HUES6 (cell line): ENCODE results near the gene P4HB.

Experiments used
- H3K27ac ChIP-seq: 2 replicates; pipeline ENCODE4 v1.7.0; 2013; ENCODE audit warnings: low read depth, mild to moderate bottlenecking, low read length, inconsistent platforms
- H3K27me3 ChIP-seq: 2 replicates; pipeline ENCODE4 v1.6.1; 2013; ENCODE audit warnings: low read length; ENCODE audit not compliant: control insufficient read depth, insufficient read depth
- H3K36me3 ChIP-seq: 2 replicates; pipeline ENCODE4 v1.6.1; 2013; ENCODE audit warnings: low read length; ENCODE audit not compliant: control insufficient read depth, insufficient read depth
- H3K4me1 ChIP-seq: 2 replicates; pipeline ENCODE4 v1.6.1; 2013; ENCODE audit warnings: low read length; ENCODE audit not compliant: control insufficient read depth, insufficient read depth
- H3K4me3 ChIP-seq: 2 replicates; pipeline ENCODE4 v1.5.1; 2013; ENCODE audit warnings: low read depth, low read length
- H3K9ac ChIP-seq: one replicate; pipeline ENCODE4 v1.6.1; 2013; ENCODE audit warnings: mild to moderate bottlenecking, low read length
- H3K9me3 ChIP-seq: 2 replicates; pipeline ENCODE4 v1.6.1; 2013; ENCODE audit warnings: low read depth, low read length; ENCODE audit not compliant: control insufficient read depth, insufficient read depth

Gene P4HB

DNA sequence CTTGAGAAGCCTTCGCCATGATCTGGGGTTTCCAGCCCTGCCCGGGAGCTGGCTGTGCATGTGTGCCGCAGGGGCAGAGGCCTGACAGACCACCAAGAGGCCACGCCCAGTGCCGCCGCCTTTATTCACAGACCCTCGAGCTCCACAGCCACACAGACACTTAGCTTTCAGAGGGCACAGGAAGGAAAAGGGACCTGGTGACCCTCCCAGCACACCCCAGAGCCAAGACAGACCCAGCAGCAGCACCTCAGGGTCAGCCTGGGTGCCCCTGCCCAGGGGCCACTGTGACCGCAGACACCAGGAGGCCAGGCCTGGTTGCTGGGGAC, 38.1 kb downstream of the P4HB start:
- Histone ChIP-seq H3K36me3 (peaks cover 16% of the 10 kb centered on the region), H3K4me3 (no peak overlapping the region), H3K27me3 (no peaks in the 10 kb centered on the region), H3K4me1 (peaks cover 21% of the 10 kb centered on the region), H3K27ac (no peak overlapping the region), H3K9ac (no peak overlapping the region), H3K9me3 (no peaks in the 10 kb centered on the region)

DNA sequence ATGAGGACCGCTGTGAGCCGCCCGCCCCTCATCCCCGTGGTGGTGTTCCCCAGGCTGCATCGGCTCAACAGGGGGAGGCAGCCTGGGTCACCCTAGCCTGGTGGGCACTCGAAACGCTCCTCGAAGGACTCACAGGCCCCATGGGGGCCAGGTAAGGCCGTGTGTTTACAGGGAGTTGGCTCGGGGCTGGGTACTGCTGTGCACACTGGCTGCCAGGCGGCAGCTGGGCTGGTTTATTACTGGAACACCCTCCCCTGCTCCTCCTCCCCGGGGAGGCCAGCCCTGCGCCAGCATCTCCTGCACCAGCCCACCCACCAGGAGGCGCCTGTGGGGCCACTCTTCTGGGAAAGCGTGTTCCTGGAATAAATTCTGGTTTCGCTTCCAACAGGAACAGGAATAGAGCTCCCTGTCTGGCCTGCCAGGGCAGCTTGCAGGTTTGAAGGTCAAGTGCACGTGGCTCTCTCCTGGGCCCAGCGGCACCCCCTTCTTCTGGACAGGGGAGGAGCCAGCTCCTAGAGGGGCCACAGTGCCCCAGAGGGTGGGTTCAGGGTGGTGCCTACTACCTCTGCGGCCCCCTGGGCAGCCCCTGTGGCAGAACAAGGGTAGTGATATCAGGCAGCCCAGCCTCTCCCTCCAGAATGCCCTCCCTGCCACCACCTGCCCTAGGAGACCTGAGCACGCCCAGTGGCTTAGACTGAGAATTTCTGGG, 38.6 kb downstream of the P4HB start:
- no peak overlapping the region for H3K27ac ChIP-seq

DNA sequence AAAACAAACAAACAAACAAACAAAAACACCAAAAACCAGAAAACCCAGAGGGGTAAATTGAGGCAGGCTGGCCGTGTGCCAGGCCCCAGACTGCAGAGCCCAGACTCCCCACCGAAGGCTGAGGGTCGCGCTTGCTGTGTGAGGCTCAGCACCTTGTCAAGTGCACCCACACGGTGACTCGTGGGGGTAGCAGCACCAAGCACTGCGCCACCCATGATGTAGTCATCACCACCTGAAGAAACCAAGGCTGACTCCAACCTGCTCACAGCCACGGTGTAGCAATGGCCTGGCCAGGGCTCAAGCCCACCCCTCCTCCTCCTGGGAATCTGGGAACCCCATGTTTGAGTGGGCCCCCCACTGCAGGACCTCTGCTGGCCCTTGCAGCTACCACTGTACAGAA, 39.2 kb downstream of the P4HB start:
- no peaks in the 10 kb centered on the region for H3K27me3 ChIP-seq
- peaks cover 16% of the 10 kb centered on the region for H3K36me3 ChIP-seq
- H3K4me3 ChIP-seq = no peak overlapping the region
- no peak overlapping the region for H3K27ac ChIP-seq
- H3K4me1 ChIP-seq = peaks cover 20% of the 10 kb centered on the region
- no peak overlapping the region for H3K9ac ChIP-seq
- H3K9me3 ChIP-seq = no peaks in the 10 kb centered on the region

More for the DNA sequence above, 38.6 kb downstream of the P4HB start:
- H3K9ac ChIP-seq = no peak overlapping the region
- no peaks in the 10 kb centered on the region for H3K27me3 ChIP-seq
- peaks cover 16% of the 10 kb centered on the region for H3K36me3 ChIP-seq
- no peaks in the 10 kb centered on the region for H3K9me3 ChIP-seq
- H3K4me3 ChIP-seq = no peak overlapping the region
- peaks cover 21% of the 10 kb centered on the region for H3K4me1 ChIP-seq

DNA sequence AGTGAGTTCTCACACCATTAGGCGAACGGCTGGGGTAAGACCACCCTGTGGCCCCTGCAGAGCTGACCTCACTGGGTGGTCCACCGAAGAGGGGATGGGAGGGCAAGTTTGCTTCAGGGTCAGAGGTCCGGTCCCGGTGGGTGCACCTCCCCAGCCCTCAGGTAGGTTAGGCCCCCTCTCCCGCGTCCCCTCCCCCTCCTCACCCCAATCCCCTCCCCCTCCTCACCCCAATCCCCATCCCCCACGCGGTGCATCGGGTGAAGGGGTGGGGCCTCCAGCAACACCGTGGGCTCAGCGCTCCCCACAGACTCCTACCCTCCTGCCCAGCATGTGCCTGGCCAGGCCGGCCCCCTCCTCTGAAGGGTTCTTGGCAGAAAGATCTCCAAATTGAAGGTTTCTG, 40.6 kb downstream of the P4HB start:
- H3K27me3 ChIP-seq = no peaks in the 10 kb centered on the region
- H3K4me3 ChIP-seq = no peak overlapping the region
- no peak overlapping the region for H3K9ac ChIP-seq
- H3K36me3 ChIP-seq = peaks cover 16% of the 10 kb centered on the region
- H3K9me3 ChIP-seq = no peaks in the 10 kb centered on the region
- H3K4me1 ChIP-seq = peaks cover 13% of the 10 kb centered on the region
- H3K27ac ChIP-seq = no peak overlapping the region

DNA sequence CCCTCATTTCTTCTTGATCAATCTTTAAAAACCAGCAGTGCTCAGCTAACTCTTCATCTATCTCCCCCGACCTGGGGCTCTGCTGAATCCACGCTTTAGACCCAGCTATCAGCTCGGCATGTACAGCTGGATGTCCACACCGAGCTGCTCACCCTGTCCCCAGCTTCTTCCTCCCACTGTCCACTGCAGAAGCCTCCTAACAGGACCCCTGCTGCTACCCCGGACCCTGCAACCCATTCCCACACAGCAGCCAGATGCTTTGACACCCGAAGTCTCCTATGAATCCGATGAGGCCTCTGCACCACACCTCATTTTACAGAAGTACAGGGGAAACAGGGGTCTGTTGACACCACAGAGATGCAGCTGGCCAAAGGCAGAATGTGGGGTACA, 42.6 kb downstream of the P4HB start:
- Histone ChIP-seq H3K4me1 (peaks cover 13% of the 10 kb centered on the region), H3K36me3 (peaks cover 6% of the 10 kb centered on the region), H3K9me3 (no peaks in the 10 kb centered on the region), H3K9ac (no peak overlapping the region), H3K4me3 (no peak overlapping the region), H3K27me3 (no peaks in the 10 kb centered on the region), H3K27ac (no peak overlapping the region)

DNA sequence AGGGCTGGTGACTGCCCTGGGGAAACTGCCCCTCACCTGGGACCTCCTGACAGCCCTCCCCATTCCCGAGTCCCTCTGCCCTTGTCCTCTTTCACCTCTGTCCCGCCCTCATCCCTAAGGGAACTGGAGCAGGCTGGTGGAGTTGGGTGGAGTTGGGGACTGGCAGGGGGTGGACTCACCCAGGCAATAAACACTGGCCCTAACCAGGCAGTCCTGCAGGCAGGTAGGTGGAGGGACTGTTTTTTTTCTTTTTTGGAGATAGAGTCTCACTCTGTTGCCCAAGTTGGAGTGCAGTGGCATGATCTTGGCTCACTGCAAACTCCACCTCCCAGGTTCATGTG, 44.7 kb downstream of the P4HB start:
- Histone ChIP-seq H3K4me1 (peaks cover 9% of the 10 kb centered on the region), H3K9me3 (no peaks in the 10 kb centered on the region), H3K27ac (no peak overlapping the region), H3K27me3 (no peaks in the 10 kb centered on the region; the same call in 1 of the 2 replicates), H3K36me3 (no peaks in the 10 kb centered on the region), H3K9ac (no peak overlapping the region), H3K4me3 (no peak overlapping the region)

DNA sequence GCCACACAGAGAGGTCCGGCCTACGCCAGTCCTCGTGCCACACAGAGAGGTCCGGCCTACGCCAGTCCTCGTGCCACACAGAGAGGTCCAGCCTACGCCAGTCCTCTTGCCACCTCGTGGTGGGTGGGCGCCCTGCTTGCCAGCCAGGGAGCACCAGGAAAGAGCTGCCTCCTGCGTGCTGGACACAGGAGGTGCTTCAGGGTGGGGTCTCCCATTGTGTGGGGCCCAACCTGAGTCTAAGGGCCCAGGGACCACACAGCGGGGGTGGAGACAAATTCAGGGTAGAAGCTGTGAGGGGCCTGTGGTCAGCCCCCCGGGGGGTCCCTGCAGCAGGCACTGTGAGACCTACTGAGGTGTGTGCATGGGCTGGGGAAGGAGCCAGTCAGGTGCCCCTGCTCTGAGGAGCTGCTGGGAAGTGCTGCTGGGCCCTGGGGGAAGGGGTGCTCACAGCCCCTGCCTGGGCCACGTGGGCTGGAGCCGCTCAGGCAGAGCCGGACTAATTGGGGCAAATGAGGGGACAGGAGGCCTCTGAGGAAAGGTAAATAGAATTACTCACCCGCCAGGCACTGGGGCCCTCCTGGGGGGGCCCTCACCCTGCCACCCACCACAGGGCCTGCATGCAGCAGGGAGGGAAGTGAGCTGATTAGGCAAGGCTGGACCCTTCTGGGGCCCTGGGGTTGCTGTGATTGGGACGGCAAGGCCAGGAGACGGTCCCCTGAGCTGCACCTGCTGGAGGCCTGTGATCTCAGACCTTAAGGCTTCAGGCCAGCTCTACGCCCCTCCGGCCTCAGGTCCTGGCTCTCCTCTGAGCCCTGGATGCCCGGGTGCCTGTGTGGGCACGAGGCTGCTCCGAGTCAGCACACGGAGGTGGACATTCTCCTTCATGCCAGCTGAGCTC, 45.3 kb downstream of the P4HB start:
- H3K36me3 ChIP-seq = no peaks in the 10 kb centered on the region
- H3K4me3 ChIP-seq = no peak overlapping the region
- no peaks in the 10 kb centered on the region for H3K9me3 ChIP-seq
- no peak overlapping the region for H3K9ac ChIP-seq
- H3K27ac ChIP-seq = no peak overlapping the region
- H3K27me3 ChIP-seq = no peaks in the 10 kb centered on the region; the same call in 1 of the 2 replicates
- H3K4me1 ChIP-seq = peaks cover 7% of the 10 kb centered on the region

DNA sequence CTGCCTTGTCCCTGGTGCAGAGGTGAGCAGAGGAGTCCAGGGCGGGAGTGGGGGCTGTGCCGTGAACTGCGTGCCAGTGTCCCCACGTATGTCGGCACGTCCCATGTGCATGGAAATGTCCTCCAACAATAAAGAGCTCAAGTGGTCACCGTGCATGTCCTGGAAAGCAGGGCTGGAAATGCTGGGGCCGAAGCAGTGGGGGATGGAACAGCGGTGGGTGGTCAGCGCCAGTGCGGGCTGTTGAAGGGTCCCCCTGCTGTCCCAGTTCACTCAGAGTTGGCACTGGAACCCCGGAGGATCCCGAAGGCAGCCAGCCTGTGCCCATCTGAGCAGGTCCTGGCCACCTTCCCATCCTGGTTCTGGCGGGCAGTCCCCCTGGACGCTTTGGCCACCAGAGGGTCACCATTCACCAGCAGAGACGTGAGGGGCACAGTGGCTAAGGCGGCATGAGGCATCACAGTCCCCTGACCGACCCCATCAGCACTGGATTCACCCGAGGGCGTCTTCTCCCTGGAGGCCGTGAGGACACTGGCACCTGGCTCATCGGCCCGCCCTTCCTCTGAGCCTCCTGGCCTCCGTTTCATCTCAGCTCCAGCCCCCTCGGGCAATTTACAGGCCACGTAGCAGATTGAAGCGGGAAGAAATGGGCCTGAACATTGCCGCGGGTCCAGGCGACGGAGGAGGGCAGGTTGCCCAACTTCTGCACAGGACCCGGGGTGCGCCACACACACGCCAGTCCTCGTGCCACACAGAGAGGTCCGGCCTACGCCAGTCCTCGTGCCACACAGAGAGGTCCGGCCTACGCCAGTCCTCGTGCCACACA, 46.3 kb downstream of the P4HB start:
- Histone ChIP-seq H3K4me3 (no peak overlapping the region), H3K27ac (no peak overlapping the region), H3K9ac (no peak overlapping the region), H3K9me3 (no peaks in the 10 kb centered on the region), H3K27me3 (peaks cover 6% of the 10 kb centered on the region; the same call in 1 of the 2 replicates), H3K4me1 (0 out of 2 replicates have a peak, but pooled peaks cover 5% of the 10 kb centered on the region), H3K36me3 (no peaks in the 10 kb centered on the region)

DNA sequence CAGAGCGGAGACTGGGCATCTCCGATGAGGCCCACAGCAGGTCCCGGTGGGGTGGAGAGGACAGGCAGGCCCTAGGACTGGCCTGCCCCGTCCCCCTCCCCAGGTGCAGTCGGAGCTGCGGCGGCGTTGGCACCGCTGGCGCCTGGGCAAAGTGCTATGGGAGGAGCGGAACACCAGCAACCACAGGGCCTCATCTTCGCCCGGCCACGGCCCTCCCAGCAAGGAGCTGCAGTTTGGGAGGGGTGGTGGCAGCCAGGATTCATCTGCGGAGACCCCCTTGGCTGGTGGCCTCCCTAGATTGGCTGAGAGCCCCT, 47.0 kb downstream of the P4HB start:
- no peak overlapping the region for H3K9ac ChIP-seq
- H3K4me3 ChIP-seq = no peak overlapping the region

DNA sequence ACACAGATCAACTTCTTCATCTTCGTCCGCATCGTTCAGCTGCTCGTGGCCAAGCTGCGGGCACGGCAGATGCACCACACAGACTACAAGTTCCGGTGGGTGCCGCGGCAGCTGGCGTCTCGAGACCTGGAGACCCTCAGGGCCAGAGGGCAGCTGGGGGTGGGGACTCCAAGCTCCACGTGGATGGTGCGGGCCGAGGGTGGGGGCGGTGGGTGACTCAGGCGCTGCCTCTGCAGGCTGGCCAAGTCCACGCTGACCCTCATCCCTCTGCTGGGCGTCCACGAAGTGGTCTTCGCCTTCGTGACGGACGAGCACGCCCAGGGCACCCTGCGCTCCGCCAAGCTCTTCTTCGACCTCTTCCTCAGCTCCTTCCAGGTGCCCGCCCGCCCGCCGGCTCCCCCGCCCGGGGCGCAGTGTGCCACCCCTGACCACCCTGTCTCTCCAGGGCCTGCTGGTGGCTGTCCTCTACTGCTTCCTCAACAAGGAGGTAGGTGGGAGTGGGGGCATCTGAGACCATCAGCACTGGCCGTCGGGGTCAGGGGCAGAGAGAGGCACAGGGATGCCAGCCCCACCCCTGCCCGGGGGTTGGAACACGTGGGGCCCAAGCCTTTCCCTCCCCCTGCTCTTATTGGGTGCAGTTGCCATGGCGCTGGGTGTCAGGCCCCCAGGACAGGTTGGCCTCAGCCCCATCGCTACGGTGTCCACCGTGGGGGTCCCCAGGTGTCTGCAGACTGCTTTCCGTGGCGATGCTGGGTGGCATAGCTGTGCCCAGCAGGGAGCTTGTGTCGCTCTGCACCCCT, 47.6 kb downstream of the P4HB start:
- Histone ChIP-seq H3K9ac (no peak overlapping the region), H3K27me3 (peaks cover 18% of the 10 kb centered on the region), H3K9me3 (no peaks in the 10 kb centered on the region), H3K4me3 (no peak overlapping the region), H3K4me1 (0 out of 2 replicates have a peak, but pooled peaks cover 5% of the 10 kb centered on the region), H3K27ac (no peak overlapping the region), H3K36me3 (no peaks in the 10 kb centered on the region)

More for the DNA sequence above, 47.0 kb downstream of the P4HB start:
- no peak overlapping the region for H3K27ac ChIP-seq
- H3K4me1 ChIP-seq = 0 out of 2 replicates have a peak, but pooled peaks cover 5% of the 10 kb centered on the region
- no peaks in the 10 kb centered on the region for H3K9me3 ChIP-seq
- no peaks in the 10 kb centered on the region for H3K36me3 ChIP-seq
- peaks cover 12% of the 10 kb centered on the region; the same call in 1 of the 2 replicates for H3K27me3 ChIP-seq
